Measurements from ENCODE around the gene KAT8. TPM values are rescaled to one million over a fixed set of nuclear protein-coding genes. Genes with fewer than 3 reads are reported as not detected.
A peak's percentile ranks its signal among the peaks of the same experiment; 100 is the strongest.

KAT8 gene
- total RNA-seq, 4 donors from 2014 or later, result 25.7 to 57.2 (median 30.4) TPM

- intact Hi-C loops (cut with DNase I), result no loop called here
- H3K36me3 ChIP-seq, result peaks cover 17 to 36% (median 22%) of the 10 kb centered on the region in 3 donors
- peak within 1 kb of the TSS; percentile 88 to 96 (median 93) for H3K27ac ChIP-seq
- H3K27me3 ChIP-seq, result no peaks in the 10 kb centered on the region
- TF ChIP-seq CTCF (IDR thresholded peaks at IDR 0.05) (no peak), POLR2A (IDR thresholded peaks at IDR 0.05) (peak in 1 of 4 donors; percentile 77)
- peaks cover 19 to 65% (median 27%) of the 10 kb centered on the region in 3 donors for H3K4me1 ChIP-seq
- no peaks in the 10 kb centered on the region for H3K9me3 ChIP-seq
- peak within 1 kb of the TSS; percentile 63 to 100 (median 97) for H3K4me3 ChIP-seq
- DNase-seq, result no peak
- 23 to 30% methylated on average over 5 to 10 of the region's 68 CpGs for WGBS, 2 donors
Observed at GRCh38 chr16:31108035-31108793, 9.2 kb upstream of the KAT8 start, which contains the start of gene BCKDK. Gene BCKDK, plus strand, starts transcription at chr16:31108386. Its CDS starts 838 bp downstream, at chr16:31109224.

DNA sequence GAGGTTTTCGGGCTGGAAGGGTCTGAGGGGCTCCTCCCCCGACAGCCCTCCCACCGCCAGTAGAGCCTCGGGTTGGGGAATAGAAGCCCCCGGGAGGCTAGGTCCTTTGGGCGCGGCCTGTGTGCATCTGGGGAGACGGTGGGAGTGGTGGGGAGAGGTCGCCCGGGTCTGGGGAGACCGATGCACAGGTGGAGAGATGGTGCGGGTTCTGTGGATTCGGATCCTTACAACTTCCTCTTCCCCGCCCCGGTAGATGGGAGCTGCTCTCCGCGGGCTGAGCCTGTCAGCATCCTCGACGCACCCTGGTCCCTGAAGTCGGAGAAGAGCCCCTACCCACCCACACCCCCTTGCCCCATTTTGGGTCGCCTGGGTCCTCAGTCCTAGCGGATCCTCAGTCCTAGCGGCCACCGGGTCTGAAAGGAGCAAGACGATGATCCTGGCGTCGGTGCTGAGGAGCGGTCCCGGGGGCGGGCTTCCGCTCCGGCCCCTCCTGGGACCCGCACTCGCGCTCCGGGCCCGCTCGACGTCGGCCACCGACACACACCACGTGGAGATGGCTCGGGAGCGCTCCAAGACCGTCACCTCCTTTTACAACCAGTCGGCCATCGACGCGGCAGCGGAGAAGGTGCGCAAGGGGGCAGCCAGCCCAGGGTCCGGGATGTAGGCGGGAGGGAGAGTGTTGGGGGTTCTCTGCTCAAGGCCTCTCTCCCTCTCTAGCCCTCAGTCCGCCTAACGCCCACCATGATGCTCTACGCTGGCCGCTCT lies 8.5 kb upstream of the KAT8 start:
- Histone ChIP-seq H3K27ac (peak overlapping the region; percentile 88 to 96 (median 93)), H3K4me1 (peaks cover 19 to 72% (median 33%) of the 10 kb centered on the region in 3 donors), H3K27me3 (no peaks in the 10 kb centered on the region), H3K4me3 (peak overlapping the region; percentile 63 to 100 (median 97)), H3K9me3 (no peaks in the 10 kb centered on the region), H3K36me3 (peaks cover 17 to 36% (median 22%) of the 10 kb centered on the region in 3 donors)
- intact Hi-C loops (cut with DNase I), result no loop called here
- 39 to 62% methylated on average over 18 to 21 of the region's 57 CpGs for WGBS, 2 donors
- no peak for DNase-seq
- TF ChIP-seq POLR2A (IDR thresholded peaks at IDR 0.05) (no peak), CTCF (IDR thresholded peaks at IDR 0.05) (no peak)

GRCh38 chr16:31109622-31110021 lies 7.8 kb upstream of the KAT8 start:
- Histone ChIP-seq H3K4me1 (peaks cover 19 to 79% (median 33%) of the 10 kb centered on the region in 3 donors), H3K9me3 (no peaks in the 10 kb centered on the region), H3K36me3 (peaks cover 17 to 36% (median 22%) of the 10 kb centered on the region in 3 donors), H3K4me3 (peak overlapping the region in 2 of 4 donors; percentile 96 to 100), H3K27me3 (no peaks in the 10 kb centered on the region), H3K27ac (no peak overlapping the region)
- TF ChIP-seq POLR2A (IDR thresholded peaks at IDR 0.05), result no peak
- TF ChIP-seq CTCF (IDR thresholded peaks at IDR 0.05), result no peak
- WGBS, 2 donors, result 82 to 100% methylated on average over 4 of the region's 12 CpGs
- no peak for DNase-seq
- intact Hi-C loops (cut with DNase I), result no loop called here

GRCh38 chr16:31110106-31111034 lies 7.1 kb upstream of the KAT8 start:
- Histone ChIP-seq H3K9me3 (no peaks in the 10 kb centered on the region), H3K27ac (no peak overlapping the region), H3K27me3 (no peaks in the 10 kb centered on the region), H3K4me1 (peaks cover 19 to 83% (median 33%) of the 10 kb centered on the region in 3 donors), H3K4me3 (no peak overlapping the region), H3K36me3 (peaks cover 17 to 36% (median 22%) of the 10 kb centered on the region in 3 donors)
- TF ChIP-seq POLR2A (IDR thresholded peaks at IDR 0.05), result no peak
- TF ChIP-seq CTCF (IDR thresholded peaks at IDR 0.05), result no peak
- no peak for DNase-seq
- intact Hi-C loops (cut with DNase I), result no loop called here
- 78 to 86% methylated on average over 1 to 15 of the region's 26 CpGs for WGBS, 2 donors
